ENCODE measurements around the gene PHLDA3.
"Not testable (repeated sequence)": the region's sequence is repeated elsewhere in the genome, so short reads cannot be mapped to it uniquely, and the experiment has no call there.

Gene PHLDA3

DNA sequence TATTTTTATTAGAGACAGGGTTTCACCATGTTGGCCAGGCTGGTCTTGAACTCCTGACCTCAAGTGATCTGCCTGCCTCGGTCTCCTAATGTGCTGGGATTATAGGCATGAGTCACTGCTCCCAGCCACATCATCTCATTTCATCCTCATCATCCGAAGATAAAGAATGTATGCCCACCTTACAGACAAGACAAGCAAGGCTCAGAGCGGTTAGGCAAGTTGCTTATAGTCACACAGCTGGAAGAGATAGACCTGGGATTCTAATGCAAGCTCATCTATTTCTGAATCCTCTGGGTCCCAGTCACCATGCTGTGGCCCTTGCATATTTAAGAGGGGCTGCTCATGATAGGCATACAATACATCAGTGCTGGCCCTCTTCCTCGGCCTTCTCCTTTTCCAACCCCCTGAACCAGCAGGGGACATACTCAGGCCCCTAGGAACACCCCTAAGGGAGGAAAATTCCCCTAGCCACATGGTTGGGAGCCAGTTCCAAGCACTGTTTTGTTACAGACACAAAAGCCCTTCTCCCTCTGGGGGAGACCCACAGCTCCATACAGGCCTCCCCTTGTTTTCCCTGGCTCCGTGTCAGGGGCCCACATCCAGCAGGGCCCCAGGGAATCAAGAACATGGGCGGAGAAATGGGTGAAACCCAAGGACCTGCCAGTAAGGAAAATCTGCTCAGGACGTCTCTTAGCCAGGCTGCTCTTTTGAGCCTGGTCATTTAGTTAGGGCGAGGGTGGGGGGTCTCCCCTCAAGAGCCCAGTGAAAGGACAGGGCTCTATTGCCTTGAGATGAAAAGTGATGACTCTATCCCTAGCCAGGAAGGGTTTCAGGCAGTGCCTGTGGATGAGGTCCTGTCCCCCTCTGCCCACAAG is 31.0 kb upstream of the PHLDA3 start:
- Histone ChIP-seq H3K4me2 (no peak overlapping the region), H3K4me3 (no peak overlapping the region), H3K4me1 (peaks cover 6 to 36% (median 26%) of the 10 kb centered on the region in 10 experiments), H3K9me3 (replicated peaks in 1 of 11) (no peaks in the 10 kb centered on the region), H3K36me3 (peaks cover 9 to 41% (median 16%) of the 10 kb centered on the region in 11 experiments), H3K9ac (no peak overlapping the region), H3K27me3 (no peaks in the 10 kb centered on the region), H4K20me1 (peaks cover 0 to 77% (median 26%) of the 10 kb centered on the region in 11 experiments; a peak in 16 of 22 replicates), H3K27ac (no peak overlapping the region)
- no peak for TF ChIP-seq Cebpa-rat (IDR thresholded peaks at IDR 0.05)

DNA sequence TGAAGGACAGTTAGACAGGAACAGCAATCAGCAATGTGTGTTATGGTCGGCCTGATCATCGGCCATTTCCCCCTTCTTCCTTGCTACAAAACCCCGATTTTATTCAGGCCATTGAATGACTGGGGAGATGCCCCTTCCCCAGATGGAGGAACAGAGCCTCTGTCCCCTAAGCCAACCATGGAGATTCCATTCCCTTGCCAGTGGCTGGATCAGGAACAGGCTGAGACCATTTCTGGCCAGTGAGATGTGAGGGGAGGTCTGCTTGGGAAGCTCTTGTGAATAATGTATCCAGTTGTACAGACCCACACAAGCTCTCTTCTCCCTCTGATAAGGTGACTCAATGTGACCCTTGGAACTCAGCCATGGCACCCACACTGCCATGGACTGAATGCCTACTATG is 30.2 kb upstream of the PHLDA3 start:
- H3K4me1 ChIP-seq, result peaks cover 0 to 29% (median 19%) of the 10 kb centered on the region in 10 experiments; a peak in 17 of 20 replicates
- H3K27me3 ChIP-seq, result no peaks in the 10 kb centered on the region
- no peak overlapping the region for H3K4me2 ChIP-seq
- peaks cover 0 to 4% (median 0%) of the 10 kb centered on the region in 11 experiments; a peak in 5 of 22 replicates for H3K9me3 ChIP-seq (replicated peaks in 1 of 11)
- H3K27ac ChIP-seq, result no peak overlapping the region
- H3K4me3 ChIP-seq, result no peak overlapping the region
- H3K36me3 ChIP-seq, result peaks cover 18 to 50% (median 25%) of the 10 kb centered on the region in 11 experiments
- TF ChIP-seq Cebpa-rat (IDR thresholded peaks at IDR 0.05), result no peak
- no peak overlapping the region for H3K9ac ChIP-seq
- H4K20me1 ChIP-seq, result peaks cover 0 to 69% (median 26%) of the 10 kb centered on the region in 11 experiments; a peak in 16 of 22 replicates

DNA sequence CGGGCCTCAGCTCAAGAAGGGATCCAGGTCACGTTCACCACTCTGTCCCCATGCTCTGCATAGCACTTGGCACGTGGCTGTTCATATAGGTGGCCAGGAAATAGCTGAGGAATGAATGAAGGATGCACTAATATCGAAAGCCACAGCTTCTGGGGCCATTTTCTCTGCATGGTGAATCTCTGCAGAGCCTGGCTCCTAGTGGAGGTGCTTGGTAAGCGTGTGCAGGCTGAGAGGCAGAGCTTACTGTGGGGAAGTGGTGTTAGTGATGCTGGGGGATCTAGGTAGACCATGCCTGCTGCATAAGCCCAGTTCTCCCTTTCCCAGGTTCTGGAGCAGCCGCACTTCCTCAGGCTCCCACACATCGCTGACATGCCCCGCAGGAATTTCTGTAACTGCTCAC is 29.6 kb upstream of the PHLDA3 start:
- Histone ChIP-seq H3K4me1 (peaks cover 0 to 28% (median 17%) of the 10 kb centered on the region in 10 experiments; a peak in 17 of 20 replicates), H3K9ac (no peak overlapping the region), H3K4me2 (no peak overlapping the region), H3K36me3 (peaks cover 23 to 54% (median 30%) of the 10 kb centered on the region in 11 experiments), H3K27me3 (no peaks in the 10 kb centered on the region), H4K20me1 (peaks cover 0 to 64% (median 26%) of the 10 kb centered on the region in 11 experiments; a peak in 16 of 22 replicates), H3K4me3 (no peak overlapping the region), H3K9me3 (replicated peaks in 1 of 11) (peaks cover 0 to 10% (median 4%) of the 10 kb centered on the region in 11 experiments; a peak in 13 of 22 replicates), H3K27ac (no peak overlapping the region)
- TF ChIP-seq Cebpa-rat (IDR thresholded peaks at IDR 0.05), result no peak

DNA sequence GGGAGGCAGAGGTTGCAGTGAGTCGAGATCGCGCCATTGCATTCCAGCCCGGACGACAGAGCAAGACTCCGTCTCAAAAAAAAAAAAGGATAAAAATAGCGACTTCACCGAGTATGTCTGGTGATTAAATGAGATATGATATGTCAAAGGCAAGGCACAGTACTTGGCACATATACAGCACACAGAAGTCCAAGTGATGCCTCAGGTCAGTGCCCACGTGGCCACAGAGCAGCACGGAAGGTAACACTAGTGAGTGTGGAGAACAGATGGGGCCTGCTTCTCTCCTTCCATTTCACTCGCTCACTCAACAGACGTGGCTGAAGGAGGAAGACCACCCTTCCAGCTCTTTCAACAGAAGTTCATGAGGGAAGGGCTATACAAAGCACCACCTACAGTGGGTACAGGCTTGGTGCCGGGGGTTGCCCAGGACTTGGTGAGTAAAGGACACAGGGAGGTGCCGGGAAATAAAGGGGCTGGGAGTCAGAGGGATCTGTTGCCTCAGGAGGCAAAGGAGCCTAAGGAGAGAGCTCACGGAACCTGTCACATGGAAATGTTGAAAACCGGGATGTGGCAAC is 29.0 kb upstream of the PHLDA3 start:
- peaks cover 29 to 54% (median 36%) of the 10 kb centered on the region in 11 experiments for H3K36me3 ChIP-seq
- no peak for TF ChIP-seq Cebpa-rat (IDR thresholded peaks at IDR 0.05)
- peaks cover 0 to 58% (median 24%) of the 10 kb centered on the region in 11 experiments; a peak in 16 of 22 replicates for H4K20me1 ChIP-seq
- H3K9me3 ChIP-seq (replicated peaks in 1 of 11), result peaks cover 0 to 16% (median 7%) of the 10 kb centered on the region in 11 experiments; a peak in 13 of 22 replicates
- H3K27ac ChIP-seq, result no peak overlapping the region
- no peaks in the 10 kb centered on the region for H3K27me3 ChIP-seq
- H3K9ac ChIP-seq, result no peak overlapping the region
- H3K4me2 ChIP-seq, result no peak overlapping the region
- no peak overlapping the region for H3K4me3 ChIP-seq
- H3K4me1 ChIP-seq, result peaks cover 0 to 22% (median 12%) of the 10 kb centered on the region in 10 experiments; a peak in 16 of 20 replicates

DNA sequence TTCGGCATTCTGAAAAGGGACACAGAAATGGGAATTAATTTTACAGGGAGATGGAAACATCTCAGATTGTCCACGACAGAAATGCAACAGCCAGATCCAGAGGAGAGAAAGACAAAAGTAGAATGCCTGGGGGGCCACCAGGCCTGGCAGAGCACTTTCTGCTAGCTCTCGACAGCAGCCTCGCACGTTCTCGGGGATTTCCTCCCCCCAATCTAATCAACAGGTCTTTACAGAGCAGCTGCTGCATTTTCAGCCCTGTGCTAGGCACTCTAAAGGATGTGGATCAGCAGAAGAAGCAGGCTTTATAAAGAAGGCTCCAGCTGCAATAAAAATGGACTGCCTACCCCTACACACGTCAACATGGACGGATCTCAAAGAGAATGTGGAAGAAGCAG is 27.3 kb upstream of the PHLDA3 start:
- Histone ChIP-seq H4K20me1 (peaks cover 0 to 52% (median 23%) of the 10 kb centered on the region in 11 experiments; a peak in 16 of 22 replicates), H3K9ac (no peak overlapping the region; a peak in 1 of 22 replicates), H3K9me3 (replicated peaks in 1 of 11) (peaks cover 0 to 20% (median 7%) of the 10 kb centered on the region in 11 experiments; a peak in 13 of 22 replicates), H3K4me3 (no peak overlapping the region), H3K27ac (no peak overlapping the region), H3K27me3 (no peaks in the 10 kb centered on the region), H3K4me1 (peaks cover 6 to 17% (median 10%) of the 10 kb centered on the region in 10 experiments), H3K4me2 (peak overlapping the region in 7 of 11 experiments; percentile 19 to 54 (median 46); a peak in 11 of 22 replicates), H3K36me3 (peaks cover 36 to 66% (median 44%) of the 10 kb centered on the region in 11 experiments)
- no peak for TF ChIP-seq Cebpa-rat (IDR thresholded peaks at IDR 0.05)

DNA sequence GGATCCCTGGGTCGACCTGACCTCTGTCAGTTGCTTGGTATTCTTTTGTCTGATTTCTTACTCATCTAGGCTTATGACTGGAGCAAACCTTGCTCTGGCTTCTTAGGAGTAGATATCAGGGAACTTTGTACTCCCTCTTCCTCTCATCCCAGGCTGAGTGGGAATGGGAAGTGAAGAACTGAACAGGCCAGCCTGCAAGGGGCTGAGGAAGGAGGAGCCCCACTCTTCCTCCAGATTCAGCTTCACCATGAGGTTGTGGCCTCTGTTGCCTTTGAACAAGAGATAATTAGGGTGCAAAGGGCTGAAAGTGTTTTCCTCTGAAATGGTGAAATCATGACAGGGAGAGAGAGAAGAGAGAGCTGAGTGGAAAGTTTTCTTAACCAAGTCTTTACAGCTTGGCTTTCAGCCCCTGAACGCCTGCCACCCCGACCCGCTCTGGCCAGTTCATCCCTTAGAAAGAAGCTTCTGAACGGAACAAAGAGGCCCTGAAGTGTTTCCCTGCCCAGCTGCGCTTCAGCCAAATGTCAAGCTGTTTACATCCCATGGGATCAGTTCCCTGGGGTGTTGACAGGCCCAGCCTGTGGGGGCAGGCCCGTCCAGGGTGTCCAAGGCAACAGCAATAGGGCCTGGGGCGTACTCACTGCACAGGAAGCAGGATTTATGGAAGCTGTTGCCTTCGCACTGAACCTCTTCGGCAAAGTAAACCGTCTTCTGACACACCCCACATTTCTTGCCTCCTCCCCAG is 26.7 kb upstream of the PHLDA3 start:
- H3K27me3 ChIP-seq, result no peaks in the 10 kb centered on the region
- H3K9me3 ChIP-seq (replicated peaks in 1 of 11), result peaks cover 0 to 20% (median 7%) of the 10 kb centered on the region in 11 experiments; a peak in 13 of 22 replicates
- TF ChIP-seq Cebpa-rat (IDR thresholded peaks at IDR 0.05), result no peak
- peak overlapping the region in 2 of 11 experiments; percentile 2 to 35; a peak in 2 of 22 replicates for H3K9ac ChIP-seq
- H3K4me2 ChIP-seq, result peak overlapping the region in 7 of 11 experiments; percentile 19 to 54 (median 46); a peak in 13 of 22 replicates
- peaks cover 0 to 52% (median 17%) of the 10 kb centered on the region in 11 experiments; a peak in 16 of 22 replicates for H4K20me1 ChIP-seq
- peaks cover 36 to 66% (median 44%) of the 10 kb centered on the region in 11 experiments for H3K36me3 ChIP-seq
- no peak overlapping the region for H3K4me3 ChIP-seq
- no peak overlapping the region for H3K27ac ChIP-seq
- H3K4me1 ChIP-seq, result peaks cover 12 to 22% (median 15%) of the 10 kb centered on the region in 10 experiments

DNA sequence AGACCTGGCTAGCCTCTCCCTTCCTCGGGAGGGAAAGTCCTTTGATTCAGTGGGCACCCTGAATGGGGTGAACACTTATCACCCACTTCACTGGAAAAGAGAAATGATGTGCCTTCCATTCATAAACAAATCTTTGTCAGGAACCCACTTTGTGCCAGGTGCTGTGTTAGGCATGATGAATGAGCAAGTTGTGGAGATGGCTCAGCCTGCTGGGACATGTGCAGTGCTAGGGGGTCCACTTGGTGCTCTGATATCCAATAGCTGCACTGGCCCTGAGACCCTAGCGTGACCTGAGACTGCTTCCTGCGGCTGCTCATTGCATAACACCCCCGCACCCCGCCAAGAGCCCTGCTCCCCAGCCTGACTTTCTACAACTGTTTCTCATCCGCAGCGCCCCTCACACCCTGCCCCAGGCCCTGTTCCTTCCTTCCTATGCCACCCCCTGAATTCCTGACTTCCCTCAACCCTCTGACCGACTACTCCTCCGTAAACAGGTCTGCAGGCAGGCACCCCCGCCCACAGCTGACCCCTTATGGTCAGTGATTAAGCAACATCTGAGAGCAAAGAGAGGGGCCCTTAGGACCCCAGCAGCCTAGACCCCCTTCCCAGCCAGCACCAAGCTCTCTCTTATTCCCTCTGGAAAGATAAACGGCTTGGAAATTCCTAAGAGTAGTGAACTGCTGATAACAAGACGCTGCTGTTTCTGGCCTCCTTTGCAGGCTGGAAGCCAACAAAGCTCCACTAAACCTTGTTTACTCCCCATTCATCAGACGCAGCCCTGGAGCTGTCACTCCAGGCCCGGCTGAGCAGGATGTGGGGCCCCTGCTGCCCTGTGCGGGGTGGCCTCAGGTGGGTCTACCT is 25.0 kb upstream of the PHLDA3 start:
- no peak overlapping the region for H3K27ac ChIP-seq
- no peak for TF ChIP-seq Cebpa-rat (IDR thresholded peaks at IDR 0.05)
- H3K27me3 ChIP-seq, result no peaks in the 10 kb centered on the region
- peaks cover 0 to 39% (median 11%) of the 10 kb centered on the region in 11 experiments; a peak in 15 of 22 replicates for H4K20me1 ChIP-seq
- peaks cover 26 to 40% (median 31%) of the 10 kb centered on the region in 10 experiments for H3K4me1 ChIP-seq
- no peak overlapping the region for H3K9ac ChIP-seq
- H3K9me3 ChIP-seq (replicated peaks in 1 of 11), result peaks cover 0 to 20% (median 7%) of the 10 kb centered on the region in 11 experiments; a peak in 13 of 22 replicates
- H3K36me3 ChIP-seq, result peaks cover 44 to 72% (median 53%) of the 10 kb centered on the region in 11 experiments
- H3K4me2 ChIP-seq, result no peak overlapping the region
- H3K4me3 ChIP-seq, result no peak overlapping the region

DNA sequence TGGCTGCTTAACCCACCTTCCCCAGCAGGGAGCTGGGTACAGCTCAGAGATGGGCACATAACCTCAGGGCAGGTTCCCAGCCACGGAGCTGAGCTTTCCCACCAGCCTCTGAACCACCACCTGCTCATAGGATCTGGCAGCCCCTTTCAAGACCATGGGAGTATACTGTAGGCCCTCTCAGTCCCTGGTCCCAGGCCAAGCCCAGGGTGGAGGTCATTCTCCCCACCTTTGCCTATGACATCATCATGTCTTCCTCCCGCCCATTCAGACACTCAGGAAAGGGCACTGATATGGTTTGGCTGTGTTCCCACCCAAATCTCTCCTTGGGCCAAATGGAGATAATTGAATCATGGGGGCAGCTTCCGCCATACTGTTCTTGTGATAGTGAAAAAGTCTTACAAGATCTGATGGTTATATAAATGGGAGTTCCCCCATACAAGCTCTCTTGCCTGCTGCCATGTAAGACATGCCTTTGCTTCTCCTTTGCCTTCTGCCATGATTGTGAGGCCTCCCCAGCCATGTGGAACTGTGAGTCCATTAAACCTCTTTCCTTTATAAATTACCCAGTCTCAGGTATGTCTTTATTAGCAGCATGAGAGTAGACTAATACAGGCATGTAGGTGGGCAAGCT is 24.2 kb upstream of the PHLDA3 start:
- peaks cover 26 to 43% (median 34%) of the 10 kb centered on the region in 10 experiments for H3K4me1 ChIP-seq
- peaks cover 50 to 79% (median 58%) of the 10 kb centered on the region in 11 experiments for H3K36me3 ChIP-seq
- peaks cover 0 to 20% (median 7%) of the 10 kb centered on the region in 11 experiments; a peak in 13 of 22 replicates for H3K9me3 ChIP-seq (replicated peaks in 1 of 11)
- not testable (repeated sequence) for H3K27ac ChIP-seq, H3K4me2 ChIP-seq, H3K9ac ChIP-seq, H3K4me3 ChIP-seq, H3K27me3 ChIP-seq
- peaks cover 0 to 34% (median 3%) of the 10 kb centered on the region in 11 experiments; a peak in 9 of 22 replicates for H4K20me1 ChIP-seq

All from BLaER1 treated with 17β-estradiol and CSF1 and Interleukin-3, amounts not matched to agents 10 nM and 100 nM (cell line).